ENCODE data around the gene TDRD1. TPM values are rescaled to one million over a fixed set of nuclear protein-coding genes. Genes with fewer than 3 reads are reported as not detected.

TDRD1 gene
- total RNA-seq, 1 donor from 2014 or later = 0.16 TPM

GRCh38 chr10:114252883-114253282 is 73.7 kb downstream of the TDRD1 start:
- no peaks in the 10 kb centered on the region for H3K4me1 Mint-ChIP-seq
- peaks cover 3% of the 10 kb centered on the region for H3K27me3 Mint-ChIP-seq
- H3K36me3 Mint-ChIP-seq (ENCODE audit: low read depth) = no peaks in the 10 kb centered on the region
- H3K4me3 Mint-ChIP-seq = no peak overlapping the region
- intact Hi-C loops (cut with micrococcal nuclease) = no loop called here
- no peak for DNase-seq
- no peaks in the 10 kb centered on the region for H3K9me3 Mint-ChIP-seq
- no peak overlapping the region for H3K27ac Mint-ChIP-seq

- H3K36me3 Mint-ChIP-seq (ENCODE audit: low read depth) = no peaks in the 10 kb centered on the region
- H3K4me3 Mint-ChIP-seq = no peak overlapping the region
- no peaks in the 10 kb centered on the region for H3K9me3 Mint-ChIP-seq
- no peaks in the 10 kb centered on the region for H3K4me1 Mint-ChIP-seq
- intact Hi-C loops (cut with micrococcal nuclease) = no loop called here
- H3K27me3 Mint-ChIP-seq = no peaks in the 10 kb centered on the region
- H3K27ac Mint-ChIP-seq = no peak overlapping the region
- DNase-seq = no peak
These were observed 76.1 kb downstream of the TDRD1 start for GRCh38 chr10:114255227-114255626.

- DNase-seq = no peak
- Mint-ChIP-seq H3K27ac (no peak overlapping the region), H3K36me3 (ENCODE audit: low read depth) (no peaks in the 10 kb centered on the region), H3K4me3 (no peak overlapping the region), H3K4me1 (peaks cover under 1% of the 10 kb centered on the region), H3K27me3 (no peaks in the 10 kb centered on the region), H3K9me3 (no peaks in the 10 kb centered on the region)
- intact Hi-C loops (cut with micrococcal nuclease) = no loop called here
These were observed 77.0 kb downstream of the TDRD1 start for GRCh38 chr10:114256008-114256765.

- intact Hi-C loops (cut with micrococcal nuclease) = no loop called here
These were observed 77.7 kb downstream of the TDRD1 start for GRCh38 chr10:114256822-114257221.

GRCh38 chr10:114257498-114257897 is 78.3 kb downstream of the TDRD1 start:
- no peak overlapping the region for H3K4me3 Mint-ChIP-seq
- intact Hi-C loops (cut with micrococcal nuclease) = no loop called here
- no peaks in the 10 kb centered on the region for H3K27me3 Mint-ChIP-seq
- no peak for DNase-seq
- no peaks in the 10 kb centered on the region for H3K9me3 Mint-ChIP-seq
- H3K36me3 Mint-ChIP-seq (ENCODE audit: low read depth) = no peaks in the 10 kb centered on the region
- peaks cover 2% of the 10 kb centered on the region for H3K4me1 Mint-ChIP-seq
- H3K27ac Mint-ChIP-seq = no peak overlapping the region

More at GRCh38 chr10:114256822-114257221, 77.7 kb downstream of the TDRD1 start:
- Mint-ChIP-seq H3K4me1 (peaks cover 2% of the 10 kb centered on the region), H3K36me3 (ENCODE audit: low read depth) (no peaks in the 10 kb centered on the region), H3K9me3 (no peaks in the 10 kb centered on the region), H3K27me3 (no peaks in the 10 kb centered on the region), H3K4me3 (no peak overlapping the region), H3K27ac (no peak overlapping the region)
- DNase-seq = no peak

- H3K9me3 Mint-ChIP-seq = no peaks in the 10 kb centered on the region
- no peak overlapping the region for H3K27ac Mint-ChIP-seq
- intact Hi-C loops (cut with micrococcal nuclease) = no loop called here
These were observed 79.2 kb downstream of the TDRD1 start for GRCh38 chr10:114258274-114258840.

GRCh38 chr10:114259824-114260223 is 80.7 kb downstream of the TDRD1 start:
- peaks cover 2% of the 10 kb centered on the region for H3K4me1 Mint-ChIP-seq
- H3K27me3 Mint-ChIP-seq = no peaks in the 10 kb centered on the region
- intact Hi-C loops (cut with micrococcal nuclease) = no loop called here
- no peak for DNase-seq
- H3K9me3 Mint-ChIP-seq = no peaks in the 10 kb centered on the region
- H3K36me3 Mint-ChIP-seq (ENCODE audit: low read depth) = no peaks in the 10 kb centered on the region
- no peak overlapping the region for H3K27ac Mint-ChIP-seq
- H3K4me3 Mint-ChIP-seq = no peak overlapping the region

More at GRCh38 chr10:114258274-114258840, 79.2 kb downstream of the TDRD1 start:
- H3K27me3 Mint-ChIP-seq = no peaks in the 10 kb centered on the region
- H3K36me3 Mint-ChIP-seq (ENCODE audit: low read depth) = no peaks in the 10 kb centered on the region
- H3K4me3 Mint-ChIP-seq = no peak overlapping the region
- H3K4me1 Mint-ChIP-seq = peaks cover 2% of the 10 kb centered on the region
- DNase-seq = no peak

- H3K9me3 Mint-ChIP-seq = no peaks in the 10 kb centered on the region
- no peak overlapping the region for H3K27ac Mint-ChIP-seq
- peaks cover 2% of the 10 kb centered on the region for H3K4me1 Mint-ChIP-seq
- no peaks in the 10 kb centered on the region for H3K27me3 Mint-ChIP-seq
- intact Hi-C loops (cut with micrococcal nuclease) = no loop called here
- DNase-seq = no peak
- no peaks in the 10 kb centered on the region for H3K36me3 Mint-ChIP-seq (ENCODE audit: low read depth)
- H3K4me3 Mint-ChIP-seq = no peak overlapping the region
These were observed 81.2 kb downstream of the TDRD1 start for GRCh38 chr10:114260366-114260765.

GRCh38 chr10:114261076-114261475 is 81.9 kb downstream of the TDRD1 start:
- Mint-ChIP-seq H3K4me3 (no peak overlapping the region), H3K9me3 (no peaks in the 10 kb centered on the region), H3K27me3 (no peaks in the 10 kb centered on the region), H3K27ac (no peak overlapping the region), H3K36me3 (ENCODE audit: low read depth) (no peaks in the 10 kb centered on the region), H3K4me1 (peaks cover 2% of the 10 kb centered on the region)
- no peak for DNase-seq
- intact Hi-C loops (cut with micrococcal nuclease) = no loop called here

GRCh38 chr10:114262496-114262895 is 83.3 kb downstream of the TDRD1 start:
- DNase-seq = no peak
- H3K9me3 Mint-ChIP-seq = no peaks in the 10 kb centered on the region
- no peak overlapping the region for H3K4me3 Mint-ChIP-seq
- intact Hi-C loops (cut with micrococcal nuclease) = no loop called here
- no peaks in the 10 kb centered on the region for H3K27me3 Mint-ChIP-seq
- H3K4me1 Mint-ChIP-seq = peaks cover 2% of the 10 kb centered on the region
- no peaks in the 10 kb centered on the region for H3K36me3 Mint-ChIP-seq (ENCODE audit: low read depth)
- no peak overlapping the region for H3K27ac Mint-ChIP-seq

- H3K27me3 Mint-ChIP-seq = no peaks in the 10 kb centered on the region
- no peaks in the 10 kb centered on the region for H3K9me3 Mint-ChIP-seq
- H3K4me3 Mint-ChIP-seq = no peak overlapping the region
- intact Hi-C loops (cut with micrococcal nuclease) = no loop called here
- H3K27ac Mint-ChIP-seq = no peak overlapping the region
- peaks cover 2% of the 10 kb centered on the region for H3K4me1 Mint-ChIP-seq
- DNase-seq = no peak
- H3K36me3 Mint-ChIP-seq (ENCODE audit: low read depth) = no peaks in the 10 kb centered on the region
These were observed 86.4 kb downstream of the TDRD1 start for GRCh38 chr10:114265392-114266053.

GRCh38 chr10:114266521-114266920 is 87.4 kb downstream of the TDRD1 start:
- H3K9me3 Mint-ChIP-seq = no peaks in the 10 kb centered on the region
- intact Hi-C loops (cut with micrococcal nuclease) = no loop called here
- no peaks in the 10 kb centered on the region for H3K36me3 Mint-ChIP-seq (ENCODE audit: low read depth)
- H3K27ac Mint-ChIP-seq = no peak overlapping the region
- H3K4me3 Mint-ChIP-seq = no peak overlapping the region
- DNase-seq = no peak
- H3K4me1 Mint-ChIP-seq = no peaks in the 10 kb centered on the region
- no peaks in the 10 kb centered on the region for H3K27me3 Mint-ChIP-seq

- no peaks in the 10 kb centered on the region for H3K9me3 Mint-ChIP-seq
- no peaks in the 10 kb centered on the region for H3K36me3 Mint-ChIP-seq (ENCODE audit: low read depth)
- H3K4me1 Mint-ChIP-seq = no peaks in the 10 kb centered on the region
- no peak overlapping the region for H3K4me3 Mint-ChIP-seq
- peaks cover 7% of the 10 kb centered on the region for H3K27me3 Mint-ChIP-seq
- no peak overlapping the region for H3K27ac Mint-ChIP-seq
- DNase-seq = no peak
- intact Hi-C loops (cut with micrococcal nuclease) = no loop called here
These were observed 92.1 kb downstream of the TDRD1 start for GRCh38 chr10:114271075-114271778.

GRCh38 chr10:114271779-114272167 is 92.6 kb downstream of the TDRD1 start:
- Mint-ChIP-seq H3K9me3 (no peaks in the 10 kb centered on the region), H3K36me3 (ENCODE audit: low read depth) (no peaks in the 10 kb centered on the region), H3K4me3 (no peak overlapping the region), H3K4me1 (no peaks in the 10 kb centered on the region), H3K27ac (no peak overlapping the region), H3K27me3 (peaks cover 7% of the 10 kb centered on the region)
- DNase-seq = no peak
- intact Hi-C loops (cut with micrococcal nuclease) = no loop called here

Data from activated CD4-positive, alpha-beta T cell treated with anti-CD3 and anti-CD28 coated beads, Interleukin-2, amount 10 ng/mL, durations not matched to agents 24 days and 14 days (primary cell).